IMR-90 (cell line): ENCODE data around the gene GMEB2. TPM values are rescaled to one million over a fixed set of nuclear protein-coding genes. Genes with fewer than 3 reads are reported as not detected.

Experiments used
- ATAC-seq: fragments of 200-7000 bp; cut with Tn5 transposase; 2 replicates; pipeline ENCODE4 v1.9.1; 2020; ENCODE audit warnings: low read depth, mild to moderate bottlenecking, moderate library complexity
- BruUV-seq: library from RNA; stranded (reverse); fragments of 400-500 nt; replicated peaks from 2 replicates; lab custom pipeline; 2021; lab: Mats Ljungman, UMichigan
- CTCF ChIA-PET: fragments of 300-600 bp; formaldehyde crosslinking; extraction: SDS; loops from one replicate; lab custom pipeline; 2021; ENCODE audit warnings: antibody characterized with exemption; lab: Yijun Ruan, JAX
- POLR2A ChIA-PET: fragments of 300-600 bp; sonication (Branson Sonifier 250); formaldehyde crosslinking; loops from one replicate; lab custom pipeline; 2022; ENCODE audit warnings: antibody characterized with exemption; ENCODE audit not compliant: unreplicated experiment; lab: Charles Lee
- DNase-seq: peaks from one replicate; pipeline ENCODE4 v3.0.0; 2013
- H2AFZ ChIP-seq: replicated peaks from 2 replicates; pipeline ENCODE3; 2013; ENCODE audit warnings: low read length, mild to moderate bottlenecking; ENCODE audit not compliant: poor library complexity
- H2AK5ac ChIP-seq: 2 replicates; pipeline ENCODE4 v1.6.1; 2013; ENCODE audit warnings: low read depth, low read length, inconsistent platforms
- H2AK9ac ChIP-seq: replicated peaks from 2 replicates; pipeline ENCODE3; 2013; ENCODE audit warnings: mild to moderate bottlenecking, low read depth, low read length, moderate library complexity; ENCODE audit not compliant: poor library complexity
- H2BK120ac ChIP-seq: 2 replicates; pipeline ENCODE4 v1.6.1; 2013; ENCODE audit warnings: low read depth, low read length, inconsistent platforms
- H2BK15ac ChIP-seq: 3 replicates; pipeline ENCODE4 v1.6.1; 2013; ENCODE audit warnings: low read depth, low read length, inconsistent platforms
- H2BK20ac ChIP-seq: 2 replicates; pipeline ENCODE4 v1.6.1; 2013; ENCODE audit warnings: low read depth, mild to moderate bottlenecking, inconsistent platforms, low read length, moderate library complexity
- H2BK5ac ChIP-seq: 2 replicates; pipeline ENCODE4 v1.6.1; 2013; ENCODE audit warnings: mild to moderate bottlenecking, low read depth, low read length, inconsistent platforms; ENCODE audit not compliant: poor library complexity, severe bottlenecking
- H3K14ac ChIP-seq: replicated peaks from 2 replicates; pipeline ENCODE4 v1.6.1; 2013; ENCODE audit warnings: low read depth, low read length, inconsistent platforms
- H3K18ac ChIP-seq: 2 replicates; pipeline ENCODE4 v1.6.1; 2013; ENCODE audit warnings: low read depth, low read length, control low read depth
- H3K23ac ChIP-seq: 2 replicates; pipeline ENCODE4 v1.6.1; 2013; ENCODE audit warnings: low read depth, low read length, inconsistent platforms
- H3K27ac ChIP-seq: 2 replicates; pipeline ENCODE4 v1.5.1; 2013; ENCODE audit warnings: mild to moderate bottlenecking, control low read depth, low read length; ENCODE audit not compliant: insufficient read depth
- H3K27me3 ChIP-seq: 2 replicates; pipeline ENCODE4 v1.6.1; 2013; ENCODE audit warnings: low read length; ENCODE audit not compliant: control insufficient read depth, insufficient read depth
- H3K36me3 ChIP-seq: 2 replicates; pipeline ENCODE4 v1.6.1; 2013; ENCODE audit warnings: low read length, mixed read lengths; ENCODE audit not compliant: control insufficient read depth, insufficient read depth
- H3K4ac ChIP-seq: 2 replicates; pipeline ENCODE4 v1.6.1; 2013; ENCODE audit warnings: low read depth, low read length, inconsistent platforms
- H3K4me1 ChIP-seq: 2 replicates; pipeline ENCODE4 v1.6.1; 2013; ENCODE audit warnings: low read length, mixed read lengths; ENCODE audit not compliant: control insufficient read depth, insufficient read depth
- H3K4me2 ChIP-seq: 2 replicates; pipeline ENCODE4 v1.6.1; 2013; ENCODE audit warnings: low read depth, mild to moderate bottlenecking, control low read depth, low read length, moderate library complexity
- H3K4me3 ChIP-seq: 2 replicates; pipeline ENCODE4 v1.5.1; 2013; ENCODE audit warnings: low read depth, mild to moderate bottlenecking, control low read depth, low read length, moderate library complexity; ENCODE audit not compliant: insufficient read depth
- H3K56ac ChIP-seq: 2 replicates; pipeline ENCODE4 v1.6.1; 2013; ENCODE audit warnings: low read length, inconsistent platforms; ENCODE audit not compliant: insufficient read depth; ENCODE audit errors: extremely low read depth
- H3K79me1 ChIP-seq, 2 experiments: 2 replicates each; pipeline ENCODE4 v1.6.1; 2013; ENCODE audit warnings: low read length in 2 of 2, inconsistent platforms in 1 of 2, low read depth in 1 of 2
- H3K9ac ChIP-seq: 2 replicates; pipeline ENCODE4 v1.6.1; 2013; ENCODE audit warnings: low read depth, low read length, control low read depth
- H3K9me1 ChIP-seq: 2 replicates; pipeline ENCODE4 v1.6.1; 2013; ENCODE audit warnings: low read length, inconsistent platforms; ENCODE audit not compliant: insufficient read depth
- H3K9me3 ChIP-seq: 2 replicates; pipeline ENCODE4 v1.6.1; 2013; ENCODE audit warnings: low read length; ENCODE audit not compliant: control insufficient read depth, insufficient read depth
- H4K20me1 ChIP-seq: 2 replicates; pipeline ENCODE4 v1.6.1; 2013; ENCODE audit warnings: low read length, inconsistent platforms; ENCODE audit not compliant: insufficient read depth
- H4K5ac ChIP-seq: 2 replicates; pipeline ENCODE4 v1.6.1; 2013; ENCODE audit warnings: mild to moderate bottlenecking, low read depth, low read length, control low read depth
- H4K8ac ChIP-seq, 2 experiments: 2 replicates each; pipeline ENCODE4 v1.6.1; 2013; ENCODE audit warnings: low read depth in 2 of 2, low read length in 2 of 2, control low read depth in 1 of 2, inconsistent platforms in 1 of 2
- H4K91ac ChIP-seq: 2 replicates; pipeline ENCODE4 v1.6.1; 2013; ENCODE audit warnings: low read depth, low read length, inconsistent platforms; ENCODE audit not compliant: insufficient read depth
- BHLHE40 ChIP-seq: fragments of 150-350 bp; IDR thresholded peaks from 2 replicates; pipeline ENCODE4 v1.6.1; 2016; ENCODE audit warnings: mild to moderate bottlenecking, low read depth, low read length
- CEBPB ChIP-seq: IDR thresholded peaks from 2 replicates; pipeline ENCODE4 v1.6.1; 2012; ENCODE audit warnings: low read depth, low read length, improper control_type of control experiment
- CHD1 ChIP-seq: IDR thresholded peaks from 2 replicates; pipeline ENCODE4 v1.6.1; 2012; ENCODE audit warnings: low read depth, low read length, improper control_type of control experiment
- MAFK ChIP-seq: IDR thresholded peaks from 2 replicates; pipeline ENCODE4 v1.6.1; 2012; ENCODE audit warnings: low read depth, low read length, improper control_type of control experiment
- MAZ ChIP-seq: IDR thresholded peaks from 2 replicates; pipeline ENCODE4 v1.6.1; 2012; ENCODE audit warnings: low read depth, mild to moderate bottlenecking, low read length, improper control_type of control experiment, moderate library complexity, borderline replicate concordance
- POLR2A ChIP-seq: IDR thresholded peaks from 2 replicates; pipeline ENCODE4 v1.6.1; 2012; ENCODE audit warnings: mild to moderate bottlenecking, low read depth, low read length
- RCOR1 ChIP-seq: IDR thresholded peaks from 2 replicates; pipeline ENCODE4 v1.6.1; 2012; ENCODE audit warnings: mild to moderate bottlenecking, low read length, improper control_type of control experiment; ENCODE audit not compliant: insufficient replicate concordance
- RFX5 ChIP-seq: IDR thresholded peaks from 2 replicates; pipeline ENCODE4 v1.8.0; 2012; ENCODE audit warnings: low read depth, mild to moderate bottlenecking, low read length, moderate library complexity
- WGBS, 2 experiments: methylation state at CpG; one replicate each; pipeline versions ENCODE4 v1.1.5 to v1.1.7; 2013; ENCODE audit warnings: missing lambda C conversion rate in 2 of 2; ENCODE audit not compliant: insufficient read length in 1 of 2; ENCODE audit errors: extremely low coverage in 2 of 2; 5-methylcytosine and 5-hydroxymethylcytosine counted together
- dilution Hi-C: fragments of 300-500 bp; cut with HindIII; formaldehyde crosslinking; loops from one replicate; pipeline ENCODE4 v1.14.3; 2018; ENCODE audit warnings: low sequenced_read_pairs; ENCODE audit not compliant: unreplicated experiment
- in situ Hi-C: fragments of 300-500 bp; cut with MboI; formaldehyde crosslinking; loops from 3 replicates; pipeline ENCODE4 v1.14.3; 2019; ENCODE audit warnings: low sequenced_read_pairs, inconsistent platforms, mixed read lengths
- intact Hi-C: fragments of 100-400 bp; cut with micrococcal nuclease; formaldehyde crosslinking; loops from 2 replicates; pipeline ENCODE4 v1.10.0; 2022
- polyA plus RNA-seq, 3 experiments: library from polyadenylated mRNA; depleted of rRNA; stranded (reverse); fragments of >200 nt; gene quantifications; 2 replicates each; pipeline ENCODE4 v1.2.3, GENCODE V29; 2012; ENCODE audit warnings: low replicate concordance in 1 of 3
- total RNA-seq: library from RNA; depleted of rRNA; stranded (reverse); fragments of >200 nt; gene quantifications from 2 replicates; pipeline ENCODE4 v1.2.3, GENCODE V29; 2012
- TF ChIP-seq, protein P1 (sequence below): conservative IDR thresholded peaks from 2 replicates; pipeline ENCODE4 v1.5.1; 2012; ENCODE audit warnings: mild to moderate bottlenecking, low read depth, low read length, improper control_type of control experiment

The GMEB2 gene
- total and polyA plus RNA-seq, 2 of the 4 experiments (the other 2 are of a cell fraction), result 5.0 to 10.0 TPM

GRCh38 chr20:63653974-63654668, 27.2 kb upstream of the GMEB2 start:
- intact Hi-C loops (loop anchor here (10.0 kb wide), 1 partner anchor 119 kb away; the partner anchor contains the start of gene PTK6), dilution Hi-C loops (no loop called here)

More at GRCh38 chr20:63653974-63654668, 27.2 kb upstream of the GMEB2 start:
- Histone ChIP-seq H2BK120ac (no peak overlapping the region), H3K36me3 (no peaks in the 10 kb centered on the region), H2BK15ac (no peak overlapping the region), H3K9ac (no peak overlapping the region), H4K20me1 (peaks cover 12% of the 10 kb centered on the region), H2AFZ (peak overlapping the region; percentile 81), H2BK5ac (no peak overlapping the region), H3K4me3 (peak overlapping the region; percentile 53), H4K91ac (peak overlapping the region; percentile 50; the same call in 1 of the 2 replicates), H3K4me2 (peak overlapping the region; percentile 81; the same call in 1 of the 2 replicates), H2AK5ac (peak overlapping the region; percentile 35; the same call in 1 of the 2 replicates), H3K9me1 (0 out of 2 replicates have a peak, but pooled peaks cover 9% of the 10 kb centered on the region), H3K9me3 (no peaks in the 10 kb centered on the region), H4K8ac (peak overlapping the region; percentile 31 to 89; a peak in 1 of 4 replicates), H2AK9ac (peak overlapping the region; percentile 73), H3K27me3 (no peaks in the 10 kb centered on the region), H3K14ac (no peak overlapping the region), H3K56ac (no peak overlapping the region), H2BK20ac (no peak overlapping the region), H3K27ac (no peak overlapping the region), H3K4ac (peak overlapping the region; percentile 80), H3K18ac (no peak overlapping the region), H4K5ac (no peak overlapping the region), H3K79me1 (peaks cover 6 to 21% of the 10 kb centered on the region in 2 experiments; a peak in 3 of 4 replicates), H3K23ac (no peak overlapping the region), H3K4me1 (peaks cover 13% of the 10 kb centered on the region)
- WGBS, 2 experiments, result 80% methylated on average over 2 of the region's 15 CpGs; no CpG with 5 or more reads in 1 of the 2 experiments
- DNase-seq (no peak), ATAC-seq (no peak)
- in situ Hi-C loops, result no loop called here
- no TSS peak for BruUV-seq
- ChIA-PET POLR2A (no interaction called here), CTCF (interaction anchor here (0.6 kb wide), 1 partner anchor 29 kb away, joined by 3 read pairs; no protein-coding TSS in a partner anchor)
- TF ChIP-seq RCOR1 (no peak), MAZ (no peak), POLR2A (no peak), CEBPB (no peak), MAFK (no peak), BHLHE40 (no peak), CHD1 (no peak), RFX5 (no peak)
- TF ChIP-seq, protein P1, sequence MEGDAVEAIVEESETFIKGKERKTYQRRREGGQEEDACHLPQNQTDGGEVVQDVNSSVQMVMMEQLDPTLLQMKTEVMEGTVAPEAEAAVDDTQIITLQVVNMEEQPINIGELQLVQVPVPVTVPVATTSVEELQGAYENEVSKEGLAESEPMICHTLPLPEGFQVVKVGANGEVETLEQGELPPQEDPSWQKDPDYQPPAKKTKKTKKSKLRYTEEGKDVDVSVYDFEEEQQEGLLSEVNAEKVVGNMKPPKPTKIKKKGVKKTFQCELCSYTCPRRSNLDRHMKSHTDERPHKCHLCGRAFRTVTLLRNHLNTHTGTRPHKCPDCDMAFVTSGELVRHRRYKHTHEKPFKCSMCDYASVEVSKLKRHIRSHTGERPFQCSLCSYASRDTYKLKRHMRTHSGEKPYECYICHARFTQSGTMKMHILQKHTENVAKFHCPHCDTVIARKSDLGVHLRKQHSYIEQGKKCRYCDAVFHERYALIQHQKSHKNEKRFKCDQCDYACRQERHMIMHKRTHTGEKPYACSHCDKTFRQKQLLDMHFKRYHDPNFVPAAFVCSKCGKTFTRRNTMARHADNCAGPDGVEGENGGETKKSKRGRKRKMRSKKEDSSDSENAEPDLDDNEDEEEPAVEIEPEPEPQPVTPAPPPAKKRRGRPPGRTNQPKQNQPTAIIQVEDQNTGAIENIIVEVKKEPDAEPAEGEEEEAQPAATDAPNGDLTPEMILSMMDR, result no peak
